Measurements from ENCODE around the gene SP5.
A peak's percentile ranks its signal among the peaks of the same experiment; 100 is the strongest.

SP5 gene

DNA sequence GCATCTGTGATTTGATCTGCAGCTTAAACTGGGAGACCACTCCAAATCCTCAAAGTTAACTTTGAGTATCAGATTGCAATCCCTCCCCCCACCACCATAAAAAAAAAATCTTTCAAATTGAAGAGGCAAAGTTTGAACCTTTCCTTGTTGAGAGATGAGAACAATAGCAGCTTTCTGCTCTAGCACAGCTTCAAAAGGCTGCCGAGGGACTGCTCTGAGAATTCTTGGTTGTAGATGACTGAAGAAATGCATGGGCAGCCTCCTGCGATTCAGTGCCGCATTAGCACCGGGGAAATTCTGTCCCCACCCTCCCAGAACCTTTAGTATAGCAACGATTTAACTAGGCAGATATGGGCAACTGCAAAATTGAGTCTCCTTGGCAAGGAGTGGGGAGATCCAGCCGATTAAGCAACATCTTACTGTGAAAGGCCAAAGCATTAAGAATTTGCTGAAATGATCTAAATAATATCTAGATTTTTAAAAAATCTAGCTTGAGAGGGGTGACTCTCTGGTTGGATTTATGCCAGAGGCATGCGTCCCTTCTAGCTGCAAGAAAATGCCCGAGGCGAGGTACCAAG is 3.9 kb upstream of the SP5 start:
- no peaks in the 10 kb centered on the region for H3K79me2 ChIP-seq (ENCODE audit: low read length)
- H3K9ac ChIP-seq (ENCODE audit: low read length) = no peak overlapping the region
- H3K4me3 ChIP-seq (ENCODE audit: low read length) = no peak overlapping the region
- no peak overlapping the region for H2AFZ ChIP-seq (ENCODE audit: low read length)
- H3K9me2 ChIP-seq (replicated peaks; ENCODE audit: insufficient read depth, low read length) = no peaks in the 10 kb centered on the region
- no peaks in the 10 kb centered on the region for H3K36me3 ChIP-seq (replicated peaks; ENCODE audit: insufficient read depth, low read length)
- no peaks in the 10 kb centered on the region for H3K4me1 ChIP-seq (ENCODE audit: low read length)
- no peak for DNase-seq
- TF ChIP-seq EZH2phosphoT487 (IDR thresholded peaks at IDR 0.05; ENCODE audit: low read length) = no peak
- TF ChIP-seq EZH2 (optimal IDR thresholded peaks at IDR 0.05; ENCODE audit: low read depth, low read length) = no peak
- TF ChIP-seq, protein P1, sequence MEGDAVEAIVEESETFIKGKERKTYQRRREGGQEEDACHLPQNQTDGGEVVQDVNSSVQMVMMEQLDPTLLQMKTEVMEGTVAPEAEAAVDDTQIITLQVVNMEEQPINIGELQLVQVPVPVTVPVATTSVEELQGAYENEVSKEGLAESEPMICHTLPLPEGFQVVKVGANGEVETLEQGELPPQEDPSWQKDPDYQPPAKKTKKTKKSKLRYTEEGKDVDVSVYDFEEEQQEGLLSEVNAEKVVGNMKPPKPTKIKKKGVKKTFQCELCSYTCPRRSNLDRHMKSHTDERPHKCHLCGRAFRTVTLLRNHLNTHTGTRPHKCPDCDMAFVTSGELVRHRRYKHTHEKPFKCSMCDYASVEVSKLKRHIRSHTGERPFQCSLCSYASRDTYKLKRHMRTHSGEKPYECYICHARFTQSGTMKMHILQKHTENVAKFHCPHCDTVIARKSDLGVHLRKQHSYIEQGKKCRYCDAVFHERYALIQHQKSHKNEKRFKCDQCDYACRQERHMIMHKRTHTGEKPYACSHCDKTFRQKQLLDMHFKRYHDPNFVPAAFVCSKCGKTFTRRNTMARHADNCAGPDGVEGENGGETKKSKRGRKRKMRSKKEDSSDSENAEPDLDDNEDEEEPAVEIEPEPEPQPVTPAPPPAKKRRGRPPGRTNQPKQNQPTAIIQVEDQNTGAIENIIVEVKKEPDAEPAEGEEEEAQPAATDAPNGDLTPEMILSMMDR (IDR thresholded peaks at IDR 0.05; ENCODE audit: low read length) = no peak
- H3K4me2 ChIP-seq (ENCODE audit: low read depth, low read length) = no peak overlapping the region
- no peaks in the 10 kb centered on the region for H4K20me1 ChIP-seq (ENCODE audit: insufficient read depth, low read length)
- peaks cover 3% of the 10 kb centered on the region; the same call in 1 of the 2 replicates for H3F3A ChIP-seq (ENCODE audit: insufficient read depth, low read length)
- 0 out of 2 replicates have a peak, but pooled peaks cover 11% of the 10 kb centered on the region for H3K27me3 ChIP-seq (replicated peaks; ENCODE audit: insufficient read depth, low read length)
- no peak overlapping the region for H3K27ac ChIP-seq (ENCODE audit: low read length)
- H3K9me3 ChIP-seq (replicated peaks; ENCODE audit: insufficient read depth, low read length) = no peaks in the 10 kb centered on the region

DNA sequence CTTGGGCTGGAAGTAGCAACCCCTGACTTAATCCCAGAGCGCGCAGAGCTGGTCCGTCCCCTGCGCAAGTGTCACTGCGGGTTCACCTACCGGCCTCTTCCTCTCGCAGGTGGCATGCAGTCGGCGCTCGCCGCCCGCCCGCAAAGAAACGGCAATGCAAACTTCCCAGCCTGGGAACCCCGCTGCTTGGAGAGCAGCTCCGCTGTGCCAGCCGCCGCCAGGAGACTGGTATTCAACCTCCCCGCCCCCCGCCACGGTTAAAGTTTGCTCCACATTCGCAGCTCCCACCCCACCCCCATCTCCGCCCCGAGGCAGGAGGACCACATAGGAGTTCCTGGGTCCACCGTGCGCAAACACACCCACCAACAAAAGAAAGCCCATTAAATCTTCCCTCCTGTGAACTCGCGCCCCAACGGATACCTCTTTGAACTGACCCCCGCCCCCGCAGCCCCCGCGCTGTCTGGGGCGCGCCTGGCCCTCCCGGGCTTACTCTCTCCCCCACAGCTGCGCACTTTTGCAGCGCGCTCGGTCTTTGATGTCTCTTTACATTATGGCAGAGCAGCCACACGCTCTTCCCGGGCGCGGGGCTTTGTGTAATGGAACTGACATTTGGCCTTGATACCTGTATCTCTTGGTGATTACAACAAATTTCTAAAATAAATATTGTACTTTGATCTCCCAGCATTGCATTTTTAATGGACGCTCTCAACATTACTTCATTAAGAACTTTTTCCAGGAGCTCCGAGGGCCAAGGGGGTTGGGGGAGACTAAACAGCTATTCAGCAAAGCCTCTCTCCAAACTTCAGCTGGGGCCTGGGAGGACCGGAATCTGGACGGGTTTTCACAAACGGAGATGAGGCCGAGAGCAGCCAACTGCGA is 3.1 kb upstream of the SP5 start:
- H3K9me3 ChIP-seq (replicated peaks; ENCODE audit: insufficient read depth, low read length) = no peaks in the 10 kb centered on the region
- H3K4me1 ChIP-seq (ENCODE audit: low read length) = no peaks in the 10 kb centered on the region
- no peaks in the 10 kb centered on the region for H3K79me2 ChIP-seq (ENCODE audit: low read length)
- no peaks in the 10 kb centered on the region for H3K36me3 ChIP-seq (replicated peaks; ENCODE audit: insufficient read depth, low read length)
- no peak for DNase-seq
- no peak overlapping the region for H2AFZ ChIP-seq (ENCODE audit: low read length)
- H3K27me3 ChIP-seq (replicated peaks; ENCODE audit: insufficient read depth, low read length) = 0 out of 2 replicates have a peak, but pooled peaks cover 11% of the 10 kb centered on the region
- no peak overlapping the region for H3K9ac ChIP-seq (ENCODE audit: low read length)
- H3K4me3 ChIP-seq (ENCODE audit: low read length) = no peak overlapping the region
- peaks cover 3% of the 10 kb centered on the region; the same call in 1 of the 2 replicates for H3F3A ChIP-seq (ENCODE audit: insufficient read depth, low read length)
- H3K4me2 ChIP-seq (ENCODE audit: low read depth, low read length) = no peak overlapping the region
- H3K27ac ChIP-seq (ENCODE audit: low read length) = no peak overlapping the region
- TF ChIP-seq, protein P1 (IDR thresholded peaks at IDR 0.05; ENCODE audit: low read length) = no peak
- TF ChIP-seq EZH2phosphoT487 (IDR thresholded peaks at IDR 0.05; ENCODE audit: low read length) (no peak), EZH2 (optimal IDR thresholded peaks at IDR 0.05; ENCODE audit: low read depth, low read length) (no peak)
- H3K9me2 ChIP-seq (replicated peaks; ENCODE audit: insufficient read depth, low read length) = no peaks in the 10 kb centered on the region
- H4K20me1 ChIP-seq (ENCODE audit: insufficient read depth, low read length) = no peaks in the 10 kb centered on the region

DNA sequence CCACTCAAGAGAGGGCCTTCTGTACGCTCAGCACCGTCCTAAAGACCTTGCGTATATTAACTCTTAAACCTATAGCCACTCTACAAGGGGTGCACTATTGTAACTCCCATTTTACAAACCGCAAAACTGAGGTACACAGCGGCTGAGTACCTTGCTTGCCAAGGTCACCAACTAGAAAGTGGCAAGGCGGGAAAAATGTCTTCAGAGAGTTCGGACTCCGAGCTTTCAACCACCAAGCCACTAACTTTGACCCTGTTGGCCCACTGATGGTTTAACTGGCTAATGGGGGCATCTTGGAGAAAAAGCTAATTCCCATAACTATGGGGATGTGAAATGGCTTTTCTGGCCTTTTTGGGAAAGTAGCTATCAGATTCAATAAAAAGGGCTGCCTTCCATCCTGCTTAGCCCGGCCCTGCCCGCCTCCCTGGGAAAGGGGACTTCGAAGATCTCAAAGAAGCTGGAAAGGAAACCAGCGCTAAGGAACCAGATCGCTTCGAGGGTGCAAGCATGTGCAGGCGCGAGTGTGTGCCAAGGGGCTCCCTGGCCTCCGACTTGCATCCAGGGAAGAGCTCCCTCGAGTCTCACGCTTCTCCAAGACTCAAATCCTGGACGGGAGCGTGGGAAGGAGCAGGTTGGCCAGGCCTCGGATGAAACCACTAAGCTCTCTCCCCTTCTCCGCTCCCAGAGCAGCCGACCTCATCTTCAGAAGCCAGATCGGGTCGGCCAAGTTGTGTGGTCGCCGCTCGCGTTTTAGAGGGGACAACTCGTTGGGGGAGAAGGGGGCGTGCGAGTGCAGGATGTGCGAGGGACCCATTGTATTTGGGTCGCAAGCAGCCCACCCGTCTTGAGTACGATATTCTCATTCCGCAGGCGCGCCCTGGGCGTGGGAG is 2.2 kb upstream of the SP5 start:
- Histone ChIP-seq H3K9ac (ENCODE audit: low read length) (no peak overlapping the region), H3K4me3 (ENCODE audit: low read length) (peak overlapping the region; percentile 70; the same call in 1 of the 2 replicates), H2AFZ (ENCODE audit: low read length) (no peak overlapping the region), H4K20me1 (ENCODE audit: insufficient read depth, low read length) (no peaks in the 10 kb centered on the region), H3F3A (ENCODE audit: insufficient read depth, low read length) (peaks cover 3% of the 10 kb centered on the region; the same call in 1 of the 2 replicates), H3K27me3 (replicated peaks; ENCODE audit: insufficient read depth, low read length) (0 out of 2 replicates have a peak, but pooled peaks cover 11% of the 10 kb centered on the region), H3K36me3 (replicated peaks; ENCODE audit: insufficient read depth, low read length) (no peaks in the 10 kb centered on the region), H3K79me2 (ENCODE audit: low read length) (no peaks in the 10 kb centered on the region), H3K27ac (ENCODE audit: low read length) (no peak overlapping the region), H3K9me3 (replicated peaks; ENCODE audit: insufficient read depth, low read length) (no peaks in the 10 kb centered on the region), H3K4me2 (ENCODE audit: low read depth, low read length) (peak overlapping the region; percentile 89; the same call in 1 of the 2 replicates), H3K9me2 (replicated peaks; ENCODE audit: insufficient read depth, low read length) (no peaks in the 10 kb centered on the region), H3K4me1 (ENCODE audit: low read length) (no peaks in the 10 kb centered on the region)
- no peak for DNase-seq
- TF ChIP-seq, protein P1 (IDR thresholded peaks at IDR 0.05; ENCODE audit: low read length) = no peak
- TF ChIP-seq EZH2phosphoT487 (IDR thresholded peaks at IDR 0.05; ENCODE audit: low read length) (no peak), EZH2 (optimal IDR thresholded peaks at IDR 0.05; ENCODE audit: low read depth, low read length) (no peak)
